ENCODE data around the gene DNM3.

The DNM3 gene

DNA sequence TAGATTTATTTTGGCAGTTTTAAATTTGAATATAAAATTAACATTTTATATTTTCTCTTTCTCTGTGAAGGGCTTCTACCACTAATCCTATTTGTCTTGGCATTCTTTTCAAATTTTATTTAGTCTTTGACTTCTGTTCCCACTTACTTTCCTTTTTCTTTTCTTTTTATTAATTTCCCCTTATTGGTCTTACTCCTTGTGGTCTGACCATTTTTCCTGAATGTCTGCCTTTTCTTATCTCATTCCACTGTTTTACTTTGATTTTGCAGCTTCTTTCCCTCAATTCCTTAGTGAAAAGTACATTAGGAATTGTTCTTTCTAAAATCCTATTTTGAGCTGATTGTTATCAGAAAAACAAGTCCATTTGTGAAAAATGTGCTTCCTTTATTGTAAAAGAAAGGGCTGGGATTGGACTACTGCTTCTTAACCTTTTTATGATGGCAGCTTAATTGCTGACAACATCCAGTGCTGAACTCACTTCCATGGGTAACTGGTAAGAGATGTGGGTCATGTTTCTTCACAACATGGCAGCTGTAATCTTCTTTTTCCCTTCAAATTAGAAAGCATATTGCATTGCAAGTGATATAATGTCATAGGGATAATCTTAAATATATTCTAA lies 284.6 kb downstream of the DNM3 start:
- TF ChIP-seq MYC (IDR thresholded peaks at IDR 0.05; ENCODE audit: low read depth, low read length) (no peak), CTCF (IDR thresholded peaks at IDR 0.05; ENCODE audit: low read depth, low read length) (no peak), POLR2A (IDR thresholded peaks at IDR 0.05; ENCODE audit: extremely low read depth, insufficient read length) (no peak)
- TF ChIP-seq, protein P1, sequence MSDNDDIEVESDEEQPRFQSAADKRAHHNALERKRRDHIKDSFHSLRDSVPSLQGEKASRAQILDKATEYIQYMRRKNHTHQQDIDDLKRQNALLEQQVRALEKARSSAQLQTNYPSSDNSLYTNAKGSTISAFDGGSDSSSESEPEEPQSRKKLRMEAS (IDR thresholded peaks at IDR 0.05; ENCODE audit: low read depth, low read length) = no peak
- DNase-seq (ENCODE audit: low read depth) = no peak
- no peak overlapping the region for H3K4me3 ChIP-seq (ENCODE audit: low read depth, low read length)

DNA sequence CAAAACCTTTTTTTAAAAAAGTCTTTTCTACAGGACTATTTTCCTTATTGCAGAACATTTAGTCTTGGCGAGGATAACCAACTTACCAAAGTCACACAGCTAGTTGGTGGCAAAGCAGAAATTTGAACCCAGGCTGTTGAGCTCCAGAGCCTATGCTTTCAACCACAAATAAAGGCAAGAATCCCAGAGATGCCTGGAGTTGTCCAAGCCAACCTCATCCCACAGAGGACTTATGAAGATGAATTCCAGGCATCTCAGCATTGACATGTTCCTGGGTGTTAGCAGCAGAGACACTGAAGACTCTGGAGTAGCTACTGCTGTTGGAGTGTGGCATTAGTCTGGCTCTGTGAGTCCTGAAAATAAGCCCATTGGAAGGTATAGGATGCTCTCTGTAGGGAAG lies 291.5 kb downstream of the DNM3 start:
- no peak overlapping the region for H3K4me3 ChIP-seq (ENCODE audit: low read depth, low read length)
- DNase-seq (ENCODE audit: low read depth) = no peak
- TF ChIP-seq MYC (IDR thresholded peaks at IDR 0.05; ENCODE audit: low read depth, low read length) (no peak), CTCF (IDR thresholded peaks at IDR 0.05; ENCODE audit: low read depth, low read length) (no peak), POLR2A (IDR thresholded peaks at IDR 0.05; ENCODE audit: extremely low read depth, insufficient read length) (no peak)
- TF ChIP-seq, protein P1 (IDR thresholded peaks at IDR 0.05; ENCODE audit: low read depth, low read length) = no peak

GRCh38 chr1:172134087-172134731 lies 292.9 kb downstream of the DNM3 start:
- H3K4me3 ChIP-seq (ENCODE audit: low read depth, low read length) = no peak overlapping the region
- no peak for DNase-seq (ENCODE audit: low read depth)
- TF ChIP-seq CTCF (IDR thresholded peaks at IDR 0.05; ENCODE audit: low read depth, low read length) (no peak), POLR2A (IDR thresholded peaks at IDR 0.05; ENCODE audit: extremely low read depth, insufficient read length) (no peak), MYC (IDR thresholded peaks at IDR 0.05; ENCODE audit: low read depth, low read length) (no peak)
- TF ChIP-seq, protein P1 (IDR thresholded peaks at IDR 0.05; ENCODE audit: low read depth, low read length) = no peak

DNA sequence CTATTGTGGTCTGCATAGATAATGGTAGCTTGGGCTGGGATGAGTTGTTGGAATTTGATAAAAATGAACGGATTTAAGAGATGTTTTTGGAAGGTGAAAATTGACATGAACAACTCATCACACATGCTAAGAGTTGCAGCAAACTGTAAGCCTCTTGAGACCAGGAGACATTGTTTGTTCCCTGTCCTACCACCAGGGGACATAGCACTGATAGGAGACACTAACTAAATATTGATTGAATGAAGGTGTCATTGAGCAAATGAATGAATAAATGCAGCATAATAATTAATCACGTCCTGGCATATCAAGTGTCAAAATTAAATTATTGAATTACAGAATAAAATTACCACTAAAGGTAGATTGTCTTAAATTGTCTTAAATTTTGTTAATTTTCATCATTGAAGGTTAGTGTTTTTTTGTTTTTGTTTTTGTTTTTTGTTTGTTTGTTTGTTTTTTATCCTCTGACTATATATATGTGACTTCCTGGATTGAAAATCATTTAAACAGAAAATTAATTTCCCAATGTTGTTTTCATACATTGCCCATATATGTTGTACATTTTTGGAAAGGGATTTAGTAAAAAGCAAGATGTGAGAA lies 293.9 kb downstream of the DNM3 start:
- TF ChIP-seq MYC (IDR thresholded peaks at IDR 0.05; ENCODE audit: low read depth, low read length) (no peak), CTCF (IDR thresholded peaks at IDR 0.05; ENCODE audit: low read depth, low read length) (peak; percentile 54)
- DNase-seq (ENCODE audit: low read depth) = peak; percentile 29
- H3K4me3 ChIP-seq (ENCODE audit: low read depth, low read length) = no peak overlapping the region

DNA sequence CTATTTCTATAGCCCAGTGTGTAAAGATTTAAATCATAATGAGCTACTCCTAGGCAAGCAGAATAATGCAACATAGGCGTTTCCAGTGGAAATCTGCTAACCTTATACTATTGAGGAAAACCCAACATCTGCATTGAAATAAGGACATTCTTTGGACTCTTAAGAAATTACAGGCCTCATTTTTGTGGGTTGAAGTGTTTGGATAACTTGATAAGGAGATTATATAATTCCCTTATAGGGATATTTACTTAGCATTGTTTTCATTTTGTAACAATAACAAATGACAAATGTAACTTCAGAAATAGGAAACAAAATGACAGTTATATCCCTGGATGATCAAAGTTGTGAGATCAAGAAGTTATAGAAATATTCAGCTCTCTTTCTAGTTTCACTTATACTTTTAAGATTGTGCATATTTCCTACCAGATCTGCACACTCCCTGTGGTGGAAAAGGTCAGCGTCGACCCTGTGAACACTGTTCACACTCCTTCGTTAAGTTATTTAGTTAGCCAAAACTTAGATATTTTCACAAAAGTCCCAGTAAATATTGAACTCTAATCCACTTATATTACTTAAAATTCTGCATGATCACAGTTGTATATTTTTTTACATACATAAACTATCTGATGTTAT lies 294.8 kb downstream of the DNM3 start:
- no peak overlapping the region for H3K4me3 ChIP-seq (ENCODE audit: low read depth, low read length)

More for the DNA sequence above, 294.8 kb downstream of the DNM3 start:
- TF ChIP-seq, protein P1 (IDR thresholded peaks at IDR 0.05; ENCODE audit: low read depth, low read length) = no peak
- no peak for TF ChIP-seq MYC (IDR thresholded peaks at IDR 0.05; ENCODE audit: low read depth, low read length)
- no peak for TF ChIP-seq POLR2A (IDR thresholded peaks at IDR 0.05; ENCODE audit: extremely low read depth, insufficient read length)
- TF ChIP-seq CTCF (IDR thresholded peaks at IDR 0.05; ENCODE audit: low read depth, low read length) = no peak
- DNase-seq (ENCODE audit: low read depth) = no peak
